GM23338 (cell line): Measurements from ENCODE around the gene RMND5B.
"Not testable (repeated sequence)": the region's sequence is repeated elsewhere in the genome, so short reads cannot be mapped to it uniquely, and the experiment has no call there.

ENCODE experiments used
- CREB1 ChIP-seq: fragments of 250-450 bp; sonication (Bioruptor Pico); IDR thresholded peaks from 2 replicates; pipeline ENCODE4 v1.5.0; 2020; ENCODE audit warnings: low read depth, mild to moderate bottlenecking, moderate library complexity
- ETS1 ChIP-seq: IDR thresholded peaks from 2 replicates; pipeline ENCODE4 v1.6.1; 2016; ENCODE audit warnings: antibody characterized with exemption
- EZH2 ChIP-seq: fragments of 200-600 bp; sonication (generic); IDR thresholded peaks from one replicate; pipeline ENCODE4 v1.8.0; 2017; ENCODE audit warnings: antibody characterized with exemption, mild to moderate bottlenecking, low read depth; ENCODE audit not compliant: unreplicated experiment
- EZH2phosphoT487 ChIP-seq: fragments of 200-600 bp; sonication (generic); IDR thresholded peaks from one replicate; pipeline ENCODE4 v1.8.1; 2018; ENCODE audit warnings: antibody characterized with exemption; ENCODE audit not compliant: unreplicated experiment
- JUNB ChIP-seq: IDR thresholded peaks from one replicate; pipeline ENCODE4 v1.6.1; 2016; ENCODE audit warnings: antibody characterized with exemption; ENCODE audit not compliant: unreplicated experiment
- POLR2AphosphoS5 ChIP-seq: IDR thresholded peaks from 2 replicates; pipeline ENCODE4 v1.6.1; 2016; ENCODE audit warnings: antibody characterized with exemption, low read depth
- REST ChIP-seq: IDR thresholded peaks from one replicate; pipeline ENCODE4 v1.6.1; 2018; ENCODE audit warnings: antibody characterized with exemption; ENCODE audit not compliant: unreplicated experiment
- ZNF331 ChIP-seq: fragments of 250-450 bp; sonication (Bioruptor Pico); IDR thresholded peaks from 2 replicates; pipeline ENCODE4 v1.5.0; 2020; ENCODE audit warnings: low read depth, mild to moderate bottlenecking, moderate library complexity
- ZNF462 ChIP-seq: fragments of 250-450 bp; sonication (Bioruptor Pico); IDR thresholded peaks from 2 replicates; pipeline ENCODE4 v1.5.0; 2020; ENCODE audit warnings: mild to moderate bottlenecking, moderate library complexity
- TF ChIP-seq, protein P1 (sequence below), 2 experiments: fragments of 200-600 bp in 1 of 2; sonication (generic) in 1 of 2; conservative IDR thresholded peaks; 2 replicates each; pipeline versions ENCODE4 v1.5.1 to v1.6.1; 2016 to 2017; ENCODE audit warnings: antibody characterized with exemption in 2 of 2, low read depth in 2 of 2, mild to moderate bottlenecking in 2 of 2, moderate library complexity in 1 of 2

DNA sequence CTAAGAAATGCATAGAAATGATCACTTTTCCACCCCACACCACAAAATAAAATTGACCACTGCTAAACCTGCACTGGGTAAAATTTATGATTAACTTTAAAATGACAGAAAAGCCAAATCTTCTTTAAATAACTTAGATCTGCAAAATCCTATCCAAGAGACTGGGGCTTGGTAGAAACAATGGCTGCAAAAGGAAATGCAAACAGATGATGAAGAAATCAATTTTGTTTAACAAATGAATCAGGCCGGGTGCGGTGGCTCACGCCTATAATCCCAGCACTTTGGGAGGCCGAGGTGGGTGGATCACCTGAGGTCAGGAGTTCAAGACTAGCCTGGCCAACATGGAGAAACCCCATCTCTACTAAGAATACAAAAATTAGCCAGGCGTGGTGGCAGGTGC lies 43.6 kb upstream of the RMND5B start:
- TF ChIP-seq, protein P1, sequence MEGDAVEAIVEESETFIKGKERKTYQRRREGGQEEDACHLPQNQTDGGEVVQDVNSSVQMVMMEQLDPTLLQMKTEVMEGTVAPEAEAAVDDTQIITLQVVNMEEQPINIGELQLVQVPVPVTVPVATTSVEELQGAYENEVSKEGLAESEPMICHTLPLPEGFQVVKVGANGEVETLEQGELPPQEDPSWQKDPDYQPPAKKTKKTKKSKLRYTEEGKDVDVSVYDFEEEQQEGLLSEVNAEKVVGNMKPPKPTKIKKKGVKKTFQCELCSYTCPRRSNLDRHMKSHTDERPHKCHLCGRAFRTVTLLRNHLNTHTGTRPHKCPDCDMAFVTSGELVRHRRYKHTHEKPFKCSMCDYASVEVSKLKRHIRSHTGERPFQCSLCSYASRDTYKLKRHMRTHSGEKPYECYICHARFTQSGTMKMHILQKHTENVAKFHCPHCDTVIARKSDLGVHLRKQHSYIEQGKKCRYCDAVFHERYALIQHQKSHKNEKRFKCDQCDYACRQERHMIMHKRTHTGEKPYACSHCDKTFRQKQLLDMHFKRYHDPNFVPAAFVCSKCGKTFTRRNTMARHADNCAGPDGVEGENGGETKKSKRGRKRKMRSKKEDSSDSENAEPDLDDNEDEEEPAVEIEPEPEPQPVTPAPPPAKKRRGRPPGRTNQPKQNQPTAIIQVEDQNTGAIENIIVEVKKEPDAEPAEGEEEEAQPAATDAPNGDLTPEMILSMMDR (conservative IDR thresholded peaks at IDR 0.05; ENCODE audit: low read depth in 2 of 2) = not testable (repeated sequence)
- TF ChIP-seq ZNF331; REST; POLR2AphosphoS5; JUNB; EZH2; EZH2phosphoT487; ETS1; ZNF462; CREB1 (CRISPR knock-in tag): not testable (repeated sequence)
